Fibroblast of skin of back (primary cell): ENCODE data around the gene POLR2E.

Experiments used
- DNase-seq: peaks from one replicate; pipeline ENCODE4 v3.0.0-alpha.2; 2013

The POLR2E gene

DNA sequence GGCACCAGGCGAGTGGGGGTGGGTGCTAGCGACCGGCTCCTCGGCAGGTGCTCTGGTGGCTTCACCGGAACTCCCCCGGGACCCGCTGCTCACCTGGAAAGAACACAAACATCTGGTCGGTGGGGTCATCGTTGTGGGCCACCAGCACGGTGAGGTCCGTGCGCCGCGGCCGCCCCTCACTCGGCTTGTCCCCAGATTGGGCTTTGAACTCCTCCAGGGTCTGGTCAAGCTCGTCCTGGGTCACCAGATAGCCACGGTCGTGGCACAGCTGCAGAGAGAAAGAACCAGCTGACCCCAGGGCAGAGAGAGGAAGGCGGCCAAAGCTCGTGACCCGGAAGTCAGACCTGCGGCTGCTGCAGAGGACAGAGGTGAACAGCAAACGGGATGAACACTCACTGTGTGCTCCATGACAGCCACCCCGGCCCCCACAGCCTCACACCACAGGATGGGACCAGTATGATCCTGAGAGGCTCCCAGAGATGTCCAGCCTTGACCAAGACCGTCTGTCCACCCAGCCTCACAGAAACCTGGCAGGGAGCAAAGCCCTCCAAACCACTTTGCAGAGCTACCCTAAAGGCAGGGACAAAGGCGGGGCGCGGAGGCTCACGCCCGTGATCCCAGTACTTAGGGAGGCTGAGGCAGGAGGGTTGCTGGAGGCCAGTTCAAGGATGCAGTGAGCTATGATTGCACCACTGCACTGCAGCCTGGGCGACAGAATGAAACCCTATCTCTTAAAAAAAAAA, 1.2 kb downstream of the POLR2E start:
- no peak for DNase-seq

GRCh38 chr19:1093330-1093729, 1.8 kb downstream of the POLR2E start:
- no peak for DNase-seq

GRCh38 chr19:1091544-1092175, 3.5 kb downstream of the POLR2E start:
- no peak for DNase-seq

- DNase-seq = no peak
Measured at GRCh38 chr19:1090731-1091543, 4.2 kb downstream of the POLR2E start.

GRCh38 chr19:1089891-1090290, 5.3 kb downstream of the POLR2E start:
- no peak for DNase-seq

- DNase-seq = no peak
Measured at GRCh38 chr19:1089126-1089771, 5.9 kb downstream of the POLR2E start.

DNA sequence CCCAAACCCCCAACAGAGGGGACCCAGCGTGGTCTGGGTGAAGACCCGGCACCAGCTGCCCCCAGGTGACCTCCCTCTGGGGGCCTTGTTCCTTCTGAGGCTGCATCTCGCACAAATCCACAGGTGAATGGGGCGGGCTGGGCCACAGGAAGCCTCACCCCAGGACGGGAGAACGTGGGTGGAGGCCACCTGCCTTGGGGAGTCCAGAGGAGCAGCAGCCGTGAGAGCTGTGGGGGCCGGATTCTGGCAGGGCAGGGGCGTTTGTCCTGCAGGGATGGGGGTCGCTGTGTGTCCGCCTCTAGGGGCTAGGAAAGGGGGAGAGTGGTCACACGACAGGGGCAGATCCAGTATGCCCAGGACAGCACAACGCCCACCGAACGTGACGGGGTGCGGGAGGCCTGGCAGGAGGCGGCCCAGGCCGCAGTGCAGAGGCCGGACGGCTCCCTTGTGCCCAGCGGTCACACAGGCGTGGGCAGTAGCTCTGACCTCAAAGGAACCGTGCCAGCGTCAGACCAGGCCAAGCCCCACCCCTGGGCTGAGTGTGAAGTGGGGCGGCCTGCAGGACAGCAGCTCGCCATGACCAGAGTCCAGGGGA, 6.7 kb downstream of the POLR2E start:
- DNase-seq = no peak

GRCh38 chr19:1087813-1088415, 7.3 kb downstream of the POLR2E start:
- DNase-seq = no peak

DNA sequence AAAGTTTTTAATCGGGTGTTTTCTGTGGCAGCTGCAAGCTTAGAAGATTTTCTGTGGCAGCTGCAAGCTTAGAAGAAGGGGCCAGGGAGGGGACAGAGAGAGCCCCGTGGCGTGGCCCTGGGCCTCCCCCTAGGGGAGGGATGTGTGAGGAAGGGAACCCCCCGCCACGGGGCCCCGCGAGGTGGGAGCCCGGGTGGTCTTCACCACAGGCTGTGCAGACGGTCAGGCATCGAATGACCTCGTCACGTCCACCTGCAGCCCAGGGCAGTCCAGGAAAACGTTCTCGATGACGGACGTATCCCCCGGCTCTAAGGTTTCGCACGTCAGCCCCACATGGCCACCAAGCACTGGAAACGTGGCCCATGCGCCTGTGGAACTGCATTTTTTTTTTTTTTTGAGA, 8.6 kb downstream of the POLR2E start:
- DNase-seq = no peak

- DNase-seq = no peak
Measured at GRCh38 chr19:1085676-1086442, 9.3 kb downstream of the POLR2E start.

GRCh38 chr19:1085053-1085658, 10.0 kb downstream of the POLR2E start:
- no peak for DNase-seq

DNA sequence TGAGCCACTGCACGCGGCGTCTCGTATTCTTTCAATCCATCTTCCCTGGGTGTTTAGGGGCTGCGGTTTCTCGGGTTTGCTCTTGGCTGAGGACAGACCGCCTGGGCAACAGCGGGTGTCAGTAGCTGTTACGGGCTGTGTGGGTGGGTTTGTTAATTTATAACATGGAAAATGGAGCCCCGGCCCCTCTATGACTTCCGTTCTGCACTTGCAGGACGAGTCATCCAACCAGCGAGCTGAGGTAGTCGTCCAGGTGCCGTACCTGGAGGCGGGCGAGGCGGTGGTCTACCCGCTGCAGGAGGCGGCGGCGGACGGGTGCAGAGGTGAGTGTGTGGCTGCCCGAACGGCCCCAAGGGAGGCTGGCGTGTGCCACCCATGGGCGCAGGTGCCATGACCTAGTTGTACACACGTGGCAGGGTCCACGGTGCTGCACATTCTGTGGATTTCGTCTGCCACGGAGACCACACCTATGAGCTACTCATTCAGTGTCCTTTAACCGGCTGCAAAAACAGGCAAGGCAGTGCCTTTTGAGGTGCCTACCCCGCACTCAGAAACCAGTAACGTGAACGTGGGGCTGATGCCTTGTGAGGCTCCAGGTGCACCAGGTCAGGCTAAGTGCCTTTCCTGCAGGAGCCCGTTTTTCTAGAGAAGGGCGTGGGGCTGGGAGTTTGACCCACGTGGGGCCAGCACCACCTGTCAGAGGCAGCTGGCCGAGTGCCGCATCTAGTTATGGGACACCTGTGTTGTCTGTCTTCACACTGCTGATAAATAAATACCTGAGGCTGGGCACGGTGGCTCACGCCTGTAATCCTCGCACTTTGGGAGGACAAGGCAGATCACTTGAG, 10.9 kb downstream of the POLR2E start:
- DNase-seq = no peak

DNA sequence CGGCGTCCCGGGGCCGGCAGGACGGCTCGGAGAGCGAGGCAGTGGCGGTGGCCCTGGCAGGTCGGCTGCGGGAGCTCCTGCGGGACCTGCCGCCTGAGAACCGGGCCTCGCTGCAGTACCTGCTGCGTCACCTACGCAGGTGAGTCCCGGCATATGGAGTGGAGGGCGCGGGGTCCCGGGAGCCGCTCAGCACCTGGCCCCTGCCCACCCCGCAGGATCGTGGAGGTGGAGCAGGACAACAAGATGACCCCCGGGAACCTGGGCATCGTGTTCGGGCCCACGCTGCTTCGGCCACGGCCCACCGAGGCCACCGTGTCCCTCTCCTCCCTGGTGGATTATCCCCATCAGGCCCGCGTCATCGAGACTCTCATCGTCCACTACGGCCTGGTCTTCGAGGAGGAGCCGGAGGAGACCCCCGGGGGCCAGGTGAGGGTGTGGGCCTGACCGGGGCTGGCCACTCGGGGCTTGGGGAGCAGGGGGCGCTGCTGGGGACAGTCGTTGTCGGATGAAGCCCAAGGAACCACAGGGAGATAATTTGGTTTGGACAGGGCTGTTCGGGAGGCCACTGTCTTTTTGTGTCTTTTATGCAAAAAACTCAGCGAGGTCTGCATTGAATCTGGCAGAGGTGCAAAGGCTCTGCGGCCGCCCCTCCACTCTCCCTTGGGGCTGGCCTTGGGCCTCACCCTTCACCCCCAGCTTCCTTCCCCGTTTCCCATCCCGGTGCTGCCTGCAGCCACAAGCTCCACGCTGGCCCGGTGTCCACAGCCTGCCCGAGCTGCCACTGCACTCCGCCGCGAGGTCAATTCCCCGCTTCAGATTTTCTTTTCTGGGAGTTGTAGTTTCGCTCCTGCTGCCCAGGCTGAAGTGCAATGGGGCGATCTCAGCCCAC, 12.0 kb downstream of the POLR2E start:
- DNase-seq = no peak

DNA sequence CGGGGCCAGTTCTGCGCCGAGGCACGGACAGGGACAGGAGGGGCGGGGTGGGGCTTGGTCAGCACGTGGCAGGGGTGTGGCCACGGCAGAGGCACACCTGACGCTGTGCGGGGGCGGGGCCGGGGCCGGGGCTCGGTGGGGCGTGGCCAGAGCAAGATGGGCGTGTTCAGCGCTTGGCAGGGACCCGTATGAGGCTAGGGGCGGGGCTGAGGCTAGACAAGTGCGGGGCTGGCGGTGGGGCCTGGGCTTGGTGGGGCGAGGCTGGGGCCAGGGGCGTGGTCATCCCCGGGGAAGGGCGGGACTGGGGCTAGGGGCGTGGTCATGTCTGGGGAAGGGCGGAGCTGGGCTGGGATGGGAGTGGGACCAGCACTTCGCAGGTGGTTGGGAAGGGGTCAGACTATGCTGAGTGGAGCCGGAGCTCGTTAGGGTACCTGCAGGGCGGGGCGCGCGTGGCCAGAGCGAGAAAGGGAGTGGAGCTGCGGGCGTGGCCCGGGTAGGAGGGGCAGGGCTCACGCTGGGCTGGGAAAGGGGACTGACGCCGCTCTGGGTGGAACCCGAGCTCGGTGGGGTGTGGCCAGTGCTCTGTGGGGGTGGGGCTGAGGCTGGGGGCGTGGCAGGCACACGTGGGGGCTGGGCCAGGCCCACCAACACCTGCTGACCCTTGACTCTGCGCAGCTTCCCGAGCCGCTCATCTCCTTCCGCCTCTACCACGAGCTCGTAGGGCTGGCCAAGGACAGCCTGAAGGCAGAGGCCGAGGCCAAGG, 12.8 kb downstream of the POLR2E start:
- peak; percentile 19 for DNase-seq

DNA sequence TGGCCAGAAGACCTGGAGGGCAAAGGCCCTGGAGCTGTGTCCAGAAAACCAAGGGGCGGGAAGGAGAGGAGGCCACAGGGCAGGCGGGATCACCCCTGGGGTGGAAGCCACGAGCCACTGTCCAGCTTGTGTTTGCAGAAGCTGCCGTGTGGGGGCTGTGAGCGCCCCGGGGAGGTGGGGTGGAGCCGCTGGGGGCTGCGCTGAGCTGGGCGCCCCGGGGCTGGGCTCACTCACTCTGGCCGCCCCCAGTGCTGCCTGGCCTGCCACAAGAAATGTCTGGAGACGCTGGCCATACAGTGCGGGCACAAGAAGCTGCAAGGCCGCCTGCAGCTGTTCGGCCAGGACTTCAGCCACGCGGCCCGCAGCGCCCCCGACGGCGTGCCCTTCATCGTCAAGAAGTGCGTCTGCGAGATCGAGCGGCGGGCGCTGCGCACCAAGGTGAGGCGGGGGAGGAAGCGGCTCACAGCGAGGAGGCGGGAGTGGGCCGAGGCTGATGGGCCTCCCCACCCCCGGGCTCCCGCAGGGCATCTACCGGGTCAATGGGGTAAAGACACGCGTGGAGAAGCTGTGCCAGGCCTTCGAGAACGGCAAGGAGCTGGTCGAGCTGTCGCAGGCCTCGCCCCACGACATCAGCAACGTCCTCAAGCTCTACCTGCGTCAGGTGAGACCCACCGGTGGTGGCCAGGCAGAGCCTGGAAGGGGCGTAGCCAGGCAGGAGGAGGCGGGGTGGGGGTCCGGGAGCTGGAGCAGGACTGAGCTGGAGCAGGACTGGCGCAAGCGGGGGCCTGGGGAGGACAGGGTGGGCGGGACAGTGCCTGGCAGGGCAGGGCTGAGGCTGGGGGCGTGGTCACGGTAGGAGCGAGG, 13.6 kb downstream of the POLR2E start:
- DNase-seq = no peak

GRCh38 chr19:1080360-1081161, 14.6 kb downstream of the POLR2E start:
- DNase-seq = no peak
